MM.1S (cell line): ENCODE measurements around the gene ZNF598.
"Not testable (repeated sequence)": the region's sequence is repeated elsewhere in the genome, so short reads cannot be mapped to it uniquely, and the experiment has no call there.

Experiments used
- DNase-seq: peaks from one replicate; pipeline ENCODE4 v3.0.0-alpha.2; 2015
- H2AFZ ChIP-seq: fragments of 300-600 bp; sonication (generic); 2 replicates; pipeline ENCODE4 v1.6.0; 2016; ENCODE audit warnings: antibody characterized with exemption, low read length
- H3F3A ChIP-seq: fragments of 300-600 bp; sonication (generic); 2 replicates; pipeline ENCODE4 v1.6.1; 2016; ENCODE audit warnings: mild to moderate bottlenecking, antibody characterized with exemption, low read length, moderate library complexity, mixed read lengths; ENCODE audit not compliant: insufficient read depth
- H3K27ac ChIP-seq: fragments of 300-600 bp; sonication (generic); 2 replicates; pipeline ENCODE4 v1.5.1; 2016; ENCODE audit warnings: mild to moderate bottlenecking, low read length
- H3K27me3 ChIP-seq: fragments of 300-600 bp; sonication (generic); replicated peaks from 2 replicates; pipeline ENCODE4 v1.6.0; 2016; ENCODE audit warnings: low read length; ENCODE audit not compliant: insufficient read depth
- H3K36me3 ChIP-seq: fragments of 300-600 bp; sonication (generic); replicated peaks from 2 replicates; pipeline ENCODE4 v1.6.1; 2016; ENCODE audit warnings: mild to moderate bottlenecking, low read length, mixed read lengths; ENCODE audit not compliant: insufficient read depth
- H3K4me1 ChIP-seq: fragments of 300-600 bp; sonication (generic); 2 replicates; pipeline ENCODE4 v1.6.1; 2016; ENCODE audit warnings: low read length, mixed read lengths
- H3K4me2 ChIP-seq: fragments of 300-600 bp; sonication (generic); 2 replicates; pipeline ENCODE4 v1.6.0; 2016; ENCODE audit warnings: low read depth, low read length
- H3K4me3 ChIP-seq: fragments of 300-600 bp; sonication (generic); 2 replicates; pipeline ENCODE4 v1.5.1; 2016; ENCODE audit warnings: low read length, mixed read lengths
- H3K79me2 ChIP-seq: fragments of 300-600 bp; sonication (generic); 2 replicates; pipeline ENCODE4 v1.6.1; 2016; ENCODE audit warnings: mixed run types, low read length, mixed read lengths
- H3K9ac ChIP-seq: fragments of 300-600 bp; sonication (generic); 2 replicates; pipeline ENCODE4 v1.6.1; 2016; ENCODE audit warnings: low read length, mixed read lengths
- H3K9me2 ChIP-seq: fragments of 300-600 bp; sonication (generic); replicated peaks from 2 replicates; pipeline ENCODE4 v1.6.1; 2016; ENCODE audit warnings: mild to moderate bottlenecking, low read length, mixed read lengths; ENCODE audit not compliant: insufficient read depth
- H3K9me3 ChIP-seq: fragments of 300-600 bp; sonication (generic); replicated peaks from 2 replicates; pipeline ENCODE4 v1.6.1; 2016; ENCODE audit warnings: mild to moderate bottlenecking, low read length, mixed read lengths; ENCODE audit not compliant: insufficient read depth
- H4K20me1 ChIP-seq: fragments of 300-600 bp; sonication (generic); 2 replicates; pipeline ENCODE4 v1.6.1; 2016; ENCODE audit warnings: mild to moderate bottlenecking, low read length, moderate library complexity, mixed read lengths; ENCODE audit not compliant: insufficient read depth
- CTCF ChIP-seq: fragments of 300-600 bp; sonication (generic); IDR thresholded peaks from 2 replicates; pipeline ENCODE4 v1.5.1; 2016; ENCODE audit warnings: antibody characterized with exemption, low read length, mixed read lengths
- EZH2 ChIP-seq: fragments of 300-600 bp; sonication (generic); optimal IDR thresholded peaks from 2 replicates; pipeline ENCODE3; 2017; ENCODE audit warnings: low read depth, mild to moderate bottlenecking, antibody characterized with exemption, low read length, mixed read lengths
- EZH2phosphoT487 ChIP-seq: fragments of 300-600 bp; sonication (generic); IDR thresholded peaks from 2 replicates; pipeline ENCODE4 v1.6.1; 2018; ENCODE audit warnings: antibody characterized with exemption, low read length

ZNF598 gene

GRCh38 chr16:1964506-1965395 is 44.9 kb downstream of the ZNF598 start, which contains the start of gene RPS2:
Gene RPS2, minus strand, starts transcription at chr16:1964826. Its CDS starts 201 bp downstream, at chr16:1964625.
- H3K79me2 ChIP-seq, result peaks cover 38% of the 10 kb centered on the region
- H3K4me3 ChIP-seq, result peak within 1 kb of the TSS; percentile 80
- peaks cover 40% of the 10 kb centered on the region for H3F3A ChIP-seq
- no peaks in the 10 kb centered on the region for H4K20me1 ChIP-seq
- H3K27ac ChIP-seq, result peak within 1 kb of the TSS; percentile 69; the same call in 1 of the 2 replicates
- DNase-seq, result peak; percentile 98
- peak within 1 kb of the TSS; percentile 94 for H3K9ac ChIP-seq
- no peak for TF ChIP-seq CTCF
- TF ChIP-seq EZH2phosphoT487, result no peak
- TF ChIP-seq EZH2, result no peak
- H3K4me1 ChIP-seq, result peaks cover 12% of the 10 kb centered on the region
- H3K9me3 ChIP-seq, result no peaks in the 10 kb centered on the region
- H3K36me3 ChIP-seq, result peaks cover 17% of the 10 kb centered on the region
- no peaks in the 10 kb centered on the region for H3K27me3 ChIP-seq
- no peaks in the 10 kb centered on the region for H3K9me2 ChIP-seq
- H3K4me2 ChIP-seq, result peak within 1 kb of the TSS; percentile 93
- H2AFZ ChIP-seq, result peak within 1 kb of the TSS; percentile 64

GRCh38 chr16:1963806-1964505 is 45.7 kb downstream of the ZNF598 start:
- TF ChIP-seq EZH2 (no peak), EZH2phosphoT487 (no peak), CTCF (no peak)
- no peak for DNase-seq
- Histone ChIP-seq H3K79me2 (peaks cover 43% of the 10 kb centered on the region), H3K4me3 (peak overlapping the region; percentile 80), H3K4me2 (peak overlapping the region; percentile 63), H3K9me3 (no peaks in the 10 kb centered on the region), H3F3A (peaks cover 40% of the 10 kb centered on the region), H2AFZ (no peak overlapping the region), H3K9ac (peak overlapping the region; percentile 94; the same call in 1 of the 2 replicates), H3K27me3 (no peaks in the 10 kb centered on the region), H3K9me2 (no peaks in the 10 kb centered on the region), H3K27ac (peak overlapping the region; percentile 69; the same call in 1 of the 2 replicates), H3K36me3 (peaks cover 17% of the 10 kb centered on the region), H4K20me1 (no peaks in the 10 kb centered on the region), H3K4me1 (peaks cover 14% of the 10 kb centered on the region)

GRCh38 chr16:1962161-1963153 is 47.2 kb downstream of the ZNF598 start:
- not testable (repeated sequence) for H2AFZ ChIP-seq, H3K4me3 ChIP-seq, H3K9me2 ChIP-seq, H3K9me3 ChIP-seq, H3K9ac ChIP-seq, DNase-seq, H4K20me1 ChIP-seq, H3K4me2 ChIP-seq, H3K27me3 ChIP-seq, H3K27ac ChIP-seq
- H3K4me1 ChIP-seq, result peaks cover 15% of the 10 kb centered on the region
- H3F3A ChIP-seq, result peaks cover 40% of the 10 kb centered on the region
- H3K36me3 ChIP-seq, result peaks cover 17% of the 10 kb centered on the region
- H3K79me2 ChIP-seq, result peaks cover 43% of the 10 kb centered on the region
